ENCODE results near the gene KIAA0930. TPM values are rescaled to one million over a fixed set of nuclear protein-coding genes. Genes with fewer than 3 reads are reported as not detected.

The KIAA0930 gene
- total RNA-seq, 1 experiment from 2014 or later = 55.5 TPM

DNA sequence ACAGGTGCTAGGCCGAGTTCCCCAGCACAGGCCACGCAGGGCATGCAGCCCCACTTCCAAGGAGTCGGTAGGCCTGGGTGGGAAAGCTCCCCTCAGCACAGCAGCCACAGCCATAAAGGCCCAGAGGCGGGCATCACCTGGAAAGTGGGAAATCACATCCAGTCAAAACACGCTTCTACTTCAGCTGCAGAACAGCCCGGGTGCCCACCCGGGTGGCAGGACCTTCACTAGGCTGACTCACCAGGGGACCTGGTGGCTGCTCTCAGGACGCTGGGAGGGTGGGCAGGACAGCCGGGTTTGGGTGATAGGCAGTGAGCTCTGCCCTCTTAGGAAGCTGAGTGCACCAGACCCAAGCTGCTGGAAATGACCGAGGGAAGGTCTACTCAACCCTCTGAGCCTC lies 7.3 kb downstream of the KIAA0930 start:
- Histone ChIP-seq H3K79me2 (ENCODE audit: low read depth) (no peaks in the 10 kb centered on the region), H3K27ac (no peak overlapping the region), H3K9me2 (ENCODE audit: insufficient read depth) (no peaks in the 10 kb centered on the region), H3K27me3 (ENCODE audit: insufficient read depth, low read depth) (no peaks in the 10 kb centered on the region), H3K9me3 (ENCODE audit: insufficient read depth, low read depth) (no peaks in the 10 kb centered on the region), H3K4me2 (no peak overlapping the region), H3F3A (ENCODE audit: insufficient read depth, low read depth) (no peaks in the 10 kb centered on the region), H4K20me1 (ENCODE audit: insufficient read depth) (no peaks in the 10 kb centered on the region), H3K4me3 (no peak overlapping the region), H2AFZ (no peak overlapping the region), H3K36me3 (ENCODE audit: low read depth) (no peaks in the 10 kb centered on the region), H3K4me1 (replicated peaks; ENCODE audit: insufficient read depth) (no peaks in the 10 kb centered on the region)
- ChIA-PET CTCF (no interaction called here), POLR2A (ENCODE audit: unreplicated experiment) (no interaction called here)
- BruUV-seq (replicated peaks) = no TSS peak
- TF ChIP-seq, protein P1, sequence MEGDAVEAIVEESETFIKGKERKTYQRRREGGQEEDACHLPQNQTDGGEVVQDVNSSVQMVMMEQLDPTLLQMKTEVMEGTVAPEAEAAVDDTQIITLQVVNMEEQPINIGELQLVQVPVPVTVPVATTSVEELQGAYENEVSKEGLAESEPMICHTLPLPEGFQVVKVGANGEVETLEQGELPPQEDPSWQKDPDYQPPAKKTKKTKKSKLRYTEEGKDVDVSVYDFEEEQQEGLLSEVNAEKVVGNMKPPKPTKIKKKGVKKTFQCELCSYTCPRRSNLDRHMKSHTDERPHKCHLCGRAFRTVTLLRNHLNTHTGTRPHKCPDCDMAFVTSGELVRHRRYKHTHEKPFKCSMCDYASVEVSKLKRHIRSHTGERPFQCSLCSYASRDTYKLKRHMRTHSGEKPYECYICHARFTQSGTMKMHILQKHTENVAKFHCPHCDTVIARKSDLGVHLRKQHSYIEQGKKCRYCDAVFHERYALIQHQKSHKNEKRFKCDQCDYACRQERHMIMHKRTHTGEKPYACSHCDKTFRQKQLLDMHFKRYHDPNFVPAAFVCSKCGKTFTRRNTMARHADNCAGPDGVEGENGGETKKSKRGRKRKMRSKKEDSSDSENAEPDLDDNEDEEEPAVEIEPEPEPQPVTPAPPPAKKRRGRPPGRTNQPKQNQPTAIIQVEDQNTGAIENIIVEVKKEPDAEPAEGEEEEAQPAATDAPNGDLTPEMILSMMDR (conservative IDR thresholded peaks at IDR 0.05) = no peak
- no peak for TF ChIP-seq EZH2 (IDR thresholded peaks at IDR 0.05; ENCODE audit: low read depth)
- intact Hi-C loops (cut with micrococcal nuclease; ENCODE audit: unreplicated experiment) = no loop called here
- DNase-seq = no peak

DNA sequence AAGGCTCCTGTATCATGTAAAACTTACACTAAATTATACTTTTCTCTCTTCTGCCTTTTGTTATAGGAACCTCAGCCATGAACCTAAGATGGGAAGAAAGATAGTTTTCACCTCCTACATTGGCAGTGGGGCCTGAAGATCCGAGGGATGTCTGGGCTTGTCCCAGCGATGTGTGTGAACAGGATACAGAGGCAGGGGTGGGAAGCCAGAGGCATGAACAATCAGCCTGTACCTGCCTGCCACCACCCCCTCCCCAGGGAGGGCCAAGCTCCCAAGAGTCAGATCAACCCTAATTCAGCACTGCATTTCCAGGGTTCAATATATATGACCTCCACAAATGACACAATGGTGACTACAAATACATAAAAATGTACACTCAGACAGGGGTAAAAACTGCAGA lies 9.4 kb downstream of the KIAA0930 start:
- Histone ChIP-seq H3K27me3 (ENCODE audit: insufficient read depth, low read depth) (no peaks in the 10 kb centered on the region), H3K27ac (no peak overlapping the region), H3K9me3 (ENCODE audit: insufficient read depth, low read depth) (no peaks in the 10 kb centered on the region), H4K20me1 (ENCODE audit: insufficient read depth) (no peaks in the 10 kb centered on the region; the same call in 1 of the 2 replicates), H3K4me3 (no peak overlapping the region), H2AFZ (no peak overlapping the region), H3F3A (ENCODE audit: insufficient read depth, low read depth) (no peaks in the 10 kb centered on the region), H3K4me2 (no peak overlapping the region), H3K9me2 (ENCODE audit: insufficient read depth) (no peaks in the 10 kb centered on the region), H3K36me3 (ENCODE audit: low read depth) (no peaks in the 10 kb centered on the region), H3K4me1 (replicated peaks; ENCODE audit: insufficient read depth) (no peaks in the 10 kb centered on the region), H3K79me2 (ENCODE audit: low read depth) (no peaks in the 10 kb centered on the region)
- intact Hi-C loops (cut with micrococcal nuclease; ENCODE audit: unreplicated experiment) = no loop called here
- DNase-seq = no peak
- TF ChIP-seq, protein P1 (conservative IDR thresholded peaks at IDR 0.05) = no peak
- TF ChIP-seq EZH2 (IDR thresholded peaks at IDR 0.05; ENCODE audit: low read depth) = no peak
- POLR2A ChIA-PET (ENCODE audit: unreplicated experiment) = no interaction called here
- BruUV-seq (replicated peaks) = no TSS peak
- CTCF ChIA-PET = no interaction called here

DNA sequence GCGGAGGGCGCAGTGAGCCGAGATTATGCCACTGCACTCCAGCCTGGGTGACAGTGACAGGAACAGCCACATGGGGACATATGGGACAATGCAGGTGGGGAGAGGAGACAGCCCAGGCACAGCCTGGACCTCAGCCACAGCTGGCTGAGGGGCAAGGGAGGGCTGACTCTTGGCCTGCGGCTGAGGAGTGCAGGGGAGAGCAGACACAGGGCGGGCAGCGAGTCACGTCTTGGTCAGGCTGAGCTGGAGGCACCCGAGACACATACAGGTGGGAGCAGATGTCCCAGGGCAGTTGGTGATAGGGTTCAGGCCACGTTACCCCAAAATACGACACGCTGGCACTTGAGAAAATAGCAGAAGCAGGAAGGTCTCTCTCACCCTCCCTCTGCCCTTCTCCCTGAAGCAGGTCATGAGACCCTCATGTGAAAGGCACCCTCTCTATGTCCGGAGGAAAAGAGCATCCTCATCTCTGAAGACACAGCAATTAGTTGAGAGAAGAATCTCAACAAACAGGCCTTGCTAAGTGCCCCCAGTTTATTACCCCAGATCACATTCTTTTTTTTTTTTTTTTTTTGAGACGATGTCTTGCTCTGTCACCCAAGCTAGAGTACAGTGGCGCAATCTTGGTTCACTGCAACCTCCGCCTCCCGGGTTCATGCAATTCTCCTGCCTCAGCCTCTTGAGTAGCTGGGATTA lies 10.5 kb downstream of the KIAA0930 start:
- Histone ChIP-seq H3K27ac (no peak overlapping the region), H3F3A (ENCODE audit: insufficient read depth, low read depth) (no peaks in the 10 kb centered on the region), H3K9me2 (ENCODE audit: insufficient read depth) (no peaks in the 10 kb centered on the region), H3K4me1 (replicated peaks; ENCODE audit: insufficient read depth) (no peaks in the 10 kb centered on the region), H2AFZ (no peak overlapping the region), H3K4me3 (no peak overlapping the region), H3K27me3 (ENCODE audit: insufficient read depth, low read depth) (no peaks in the 10 kb centered on the region), H4K20me1 (ENCODE audit: insufficient read depth) (no peaks in the 10 kb centered on the region; the same call in 1 of the 2 replicates), H3K9me3 (ENCODE audit: insufficient read depth, low read depth) (no peaks in the 10 kb centered on the region), H3K79me2 (ENCODE audit: low read depth) (no peaks in the 10 kb centered on the region), H3K36me3 (ENCODE audit: low read depth) (no peaks in the 10 kb centered on the region), H3K4me2 (no peak overlapping the region)
- no peak for DNase-seq
- BruUV-seq (replicated peaks) = no TSS peak
- CTCF ChIA-PET = no interaction called here
- intact Hi-C loops (cut with micrococcal nuclease; ENCODE audit: unreplicated experiment) = no loop called here
- POLR2A ChIA-PET (ENCODE audit: unreplicated experiment) = no interaction called here
- TF ChIP-seq, protein P1 (conservative IDR thresholded peaks at IDR 0.05) = no peak
- TF ChIP-seq EZH2 (IDR thresholded peaks at IDR 0.05; ENCODE audit: low read depth) = no peak

Measured in PC-9 (cell line).